GM23248 (cell line): ENCODE measurements around the gene MAP4K2. TPM values are rescaled to one million over a fixed set of nuclear protein-coding genes. Genes with fewer than 3 reads are reported as not detected.

Source experiments
- DNase-seq: peaks from one replicate; pipeline ENCODE4 v3.0.0-alpha.2; 2015
- H2AFZ ChIP-seq: fragments of 200-600 bp; sonication (generic); 2 replicates; pipeline ENCODE4 v1.6.1; 2016; ENCODE audit warnings: antibody characterized with exemption
- H3F3A ChIP-seq: fragments of 200-600 bp; sonication (generic); 2 replicates; pipeline ENCODE4 v1.6.1; 2016; ENCODE audit warnings: mild to moderate bottlenecking, antibody characterized with exemption, mixed run types; ENCODE audit not compliant: insufficient read depth
- H3K27ac ChIP-seq: fragments of 200-600 bp; sonication (generic); 2 replicates; pipeline ENCODE4 v1.5.1; 2016; ENCODE audit warnings: mild to moderate bottlenecking
- H3K27me3 ChIP-seq: fragments of 200-600 bp; sonication (generic); replicated peaks from 2 replicates; pipeline ENCODE4 v1.6.1; 2016; ENCODE audit warnings: mild to moderate bottlenecking; ENCODE audit not compliant: insufficient read depth
- H3K36me3 ChIP-seq: fragments of 200-600 bp; sonication (generic); 2 replicates; pipeline ENCODE4 v1.6.1; 2016; ENCODE audit warnings: low read depth, mild to moderate bottlenecking
- H3K4me1 ChIP-seq: fragments of 200-600 bp; sonication (generic); 2 replicates; pipeline ENCODE4 v1.6.1; 2016; ENCODE audit warnings: mild to moderate bottlenecking; ENCODE audit not compliant: insufficient read depth
- H3K4me2 ChIP-seq: fragments of 200-600 bp; sonication (generic); one replicate; pipeline ENCODE4 v1.6.1; 2016; ENCODE audit warnings: mild to moderate bottlenecking; ENCODE audit not compliant: unreplicated experiment
- H3K4me3 ChIP-seq: fragments of 200-600 bp; sonication (generic); 2 replicates; pipeline ENCODE4 v1.5.1; 2016; ENCODE audit warnings: mild to moderate bottlenecking
- H3K79me2 ChIP-seq: fragments of 200-600 bp; sonication (generic); 2 replicates; pipeline ENCODE4 v1.6.1; 2016; ENCODE audit warnings: mild to moderate bottlenecking; ENCODE audit not compliant: insufficient read depth
- H3K9ac ChIP-seq: fragments of 200-600 bp; sonication (generic); 2 replicates; pipeline ENCODE4 v1.6.1; 2016; ENCODE audit warnings: mild to moderate bottlenecking
- H3K9me2 ChIP-seq: fragments of 200-600 bp; sonication (generic); 2 replicates; pipeline ENCODE4 v1.6.1; 2016; ENCODE audit warnings: mixed run types, mild to moderate bottlenecking, moderate library complexity; ENCODE audit not compliant: insufficient read depth
- H3K9me3 ChIP-seq: fragments of 200-600 bp; sonication (generic); one replicate; pipeline ENCODE4 v1.6.1; 2017; ENCODE audit warnings: low read depth
- H4K20me1 ChIP-seq: fragments of 200-600 bp; sonication (generic); 2 replicates; pipeline ENCODE4 v1.6.0; 2016; ENCODE audit not compliant: insufficient read depth
- EZH2 ChIP-seq: fragments of 200-600 bp; sonication (generic); IDR thresholded peaks from 2 replicates; pipeline ENCODE4 v1.6.1; 2018; ENCODE audit warnings: antibody characterized with exemption, mild to moderate bottlenecking; ENCODE audit not compliant: insufficient read depth, poor library complexity, severe bottlenecking
- EZH2phosphoT487 ChIP-seq: fragments of 200-600 bp; sonication (generic); IDR thresholded peaks from 2 replicates; pipeline ENCODE4 v1.6.1; 2018; ENCODE audit warnings: antibody characterized with exemption, moderate library complexity, mild to moderate bottlenecking, low read depth; ENCODE audit not compliant: insufficient read depth
- WGBS, 2 experiments: methylation state at CpG; one replicate each; pipeline ENCODE4 v1.1.6; 2015 to 2017; ENCODE audit warnings: low lambda C conversion rate in 2 of 2, low coverage in 1 of 2; ENCODE audit errors: missing lambda C conversion rate in 2 of 2; 5-methylcytosine and 5-hydroxymethylcytosine counted together
- in situ Hi-C: fragments of 300-500 bp; cut with MboI; formaldehyde crosslinking; loops from 2 replicates; pipeline ENCODE4 v1.15.0; 2020
- polyA plus RNA-seq: library from polyadenylated mRNA; unstranded; fragments of >200 nt; fragmentation: Nextera tagmentation; extraction: Ambion mirVana; gene quantifications from 2 replicates; pipeline ENCODE4 v1.2.1, GENCODE V29; 2016
- total RNA-seq: library from RNA; depleted of rRNA; stranded (reverse); fragments of >200 nt; shearing (Covaris generic); gene quantifications from 2 replicates; pipeline ENCODE4 v1.2.3, GENCODE V29; 2014

Gene MAP4K2
- total and polyA plus RNA-seq, 2 experiments from 2014 or later, result 6.2 to 18.2 TPM

DNA sequence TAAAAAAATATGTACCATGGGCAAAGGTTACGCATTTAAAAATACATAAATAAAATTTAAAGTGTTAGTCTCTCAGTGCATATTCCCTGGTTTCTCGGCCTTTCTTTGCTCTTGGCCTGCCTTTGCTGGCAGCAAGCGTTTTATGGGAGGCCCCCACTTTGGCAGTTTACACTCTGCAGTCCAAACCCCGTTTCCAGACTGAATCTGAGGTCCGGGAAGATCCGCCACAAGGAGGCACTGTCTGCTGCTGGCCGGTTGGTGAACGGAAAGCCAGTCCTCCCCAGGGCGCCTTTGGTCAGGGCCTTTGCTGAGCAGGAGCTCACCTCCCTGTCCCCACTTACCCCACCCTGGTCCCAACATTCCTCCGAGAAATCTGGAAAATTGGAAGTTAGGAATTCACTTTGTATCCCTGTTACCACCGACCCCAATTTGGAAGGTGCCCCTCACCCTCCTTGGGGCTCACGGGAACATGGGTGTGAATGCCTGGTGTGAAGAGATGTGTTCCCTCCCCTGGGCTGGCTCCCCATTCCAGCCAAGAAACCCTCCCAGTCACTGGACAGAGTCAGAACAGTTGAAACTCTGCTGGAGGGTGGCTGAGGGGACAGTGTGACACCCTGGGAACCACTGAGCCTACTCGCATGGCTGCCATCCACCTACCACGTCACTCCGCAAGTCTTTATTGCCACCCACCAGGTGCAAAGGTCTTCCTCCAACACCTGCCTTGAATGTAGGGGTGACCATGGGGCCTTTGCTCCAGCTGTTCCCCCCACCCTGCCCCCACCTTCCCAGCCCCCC lies 15.3 kb downstream of the MAP4K2 start:
- TF ChIP-seq EZH2 (no peak), EZH2phosphoT487 (no peak)
- no peaks in the 10 kb centered on the region for H3K36me3 ChIP-seq
- WGBS, 2 experiments, result 45 to 48% methylated on average over 15 of the region's 15 CpGs
- H3K27me3 ChIP-seq, result no peaks in the 10 kb centered on the region
- no peaks in the 10 kb centered on the region for H3K9me3 ChIP-seq
- in situ Hi-C loops, result no loop called here
- no peak overlapping the region for H3K4me3 ChIP-seq
- H3K4me1 ChIP-seq, result no peaks in the 10 kb centered on the region
- H3K9me2 ChIP-seq, result no peaks in the 10 kb centered on the region
- H3K4me2 ChIP-seq, result no peak overlapping the region
- peak; percentile 76 for DNase-seq
- no peaks in the 10 kb centered on the region for H3K79me2 ChIP-seq
- no peaks in the 10 kb centered on the region for H4K20me1 ChIP-seq
- H2AFZ ChIP-seq, result no peak overlapping the region
- H3K9ac ChIP-seq, result no peak overlapping the region
- H3K27ac ChIP-seq, result no peak overlapping the region
- no peaks in the 10 kb centered on the region; the same call in 1 of the 2 replicates for H3F3A ChIP-seq

GRCh38 chr11:64786308-64786707 lies 16.7 kb downstream of the MAP4K2 start:
- DNase-seq, result no peak
- no peaks in the 10 kb centered on the region for H3K27me3 ChIP-seq
- no peak overlapping the region for H3K4me2 ChIP-seq
- no peaks in the 10 kb centered on the region for H3K79me2 ChIP-seq
- 93 to 98% methylated on average over 10 of the region's 10 CpGs for WGBS, 2 experiments
- no peaks in the 10 kb centered on the region for H3K4me1 ChIP-seq
- no peak for TF ChIP-seq EZH2phosphoT487
- TF ChIP-seq EZH2, result no peak
- H3K9me2 ChIP-seq, result no peaks in the 10 kb centered on the region
- no peaks in the 10 kb centered on the region for H3K9me3 ChIP-seq
- no peak overlapping the region for H3K9ac ChIP-seq
- no peak overlapping the region for H3K4me3 ChIP-seq
- in situ Hi-C loops, result no loop called here
- H4K20me1 ChIP-seq, result no peaks in the 10 kb centered on the region
- H2AFZ ChIP-seq, result no peak overlapping the region
- H3K36me3 ChIP-seq, result no peaks in the 10 kb centered on the region
- no peaks in the 10 kb centered on the region; the same call in 1 of the 2 replicates for H3F3A ChIP-seq
- no peak overlapping the region for H3K27ac ChIP-seq

- H3K4me1 ChIP-seq, result no peaks in the 10 kb centered on the region
- peaks cover 4% of the 10 kb centered on the region; the same call in 1 of the 2 replicates for H3F3A ChIP-seq
- H3K4me3 ChIP-seq, result no peak overlapping the region
- no peaks in the 10 kb centered on the region for H3K36me3 ChIP-seq
- H3K4me2 ChIP-seq, result no peak overlapping the region
- TF ChIP-seq EZH2 (no peak), EZH2phosphoT487 (no peak)
- H3K27ac ChIP-seq, result no peak overlapping the region
- WGBS, 2 experiments, result 83 to 85% methylated on average over 12 of the region's 12 CpGs
- no peaks in the 10 kb centered on the region for H3K79me2 ChIP-seq
- DNase-seq, result no peak
- in situ Hi-C loops, result no loop called here
- H3K9ac ChIP-seq, result no peak overlapping the region
- no peak overlapping the region for H2AFZ ChIP-seq
- no peaks in the 10 kb centered on the region for H3K9me3 ChIP-seq
- H3K27me3 ChIP-seq, result no peaks in the 10 kb centered on the region
- H4K20me1 ChIP-seq, result no peaks in the 10 kb centered on the region
- no peaks in the 10 kb centered on the region for H3K9me2 ChIP-seq
Observed at GRCh38 chr11:64784813-64785581, 18.0 kb downstream of the MAP4K2 start.

DNA sequence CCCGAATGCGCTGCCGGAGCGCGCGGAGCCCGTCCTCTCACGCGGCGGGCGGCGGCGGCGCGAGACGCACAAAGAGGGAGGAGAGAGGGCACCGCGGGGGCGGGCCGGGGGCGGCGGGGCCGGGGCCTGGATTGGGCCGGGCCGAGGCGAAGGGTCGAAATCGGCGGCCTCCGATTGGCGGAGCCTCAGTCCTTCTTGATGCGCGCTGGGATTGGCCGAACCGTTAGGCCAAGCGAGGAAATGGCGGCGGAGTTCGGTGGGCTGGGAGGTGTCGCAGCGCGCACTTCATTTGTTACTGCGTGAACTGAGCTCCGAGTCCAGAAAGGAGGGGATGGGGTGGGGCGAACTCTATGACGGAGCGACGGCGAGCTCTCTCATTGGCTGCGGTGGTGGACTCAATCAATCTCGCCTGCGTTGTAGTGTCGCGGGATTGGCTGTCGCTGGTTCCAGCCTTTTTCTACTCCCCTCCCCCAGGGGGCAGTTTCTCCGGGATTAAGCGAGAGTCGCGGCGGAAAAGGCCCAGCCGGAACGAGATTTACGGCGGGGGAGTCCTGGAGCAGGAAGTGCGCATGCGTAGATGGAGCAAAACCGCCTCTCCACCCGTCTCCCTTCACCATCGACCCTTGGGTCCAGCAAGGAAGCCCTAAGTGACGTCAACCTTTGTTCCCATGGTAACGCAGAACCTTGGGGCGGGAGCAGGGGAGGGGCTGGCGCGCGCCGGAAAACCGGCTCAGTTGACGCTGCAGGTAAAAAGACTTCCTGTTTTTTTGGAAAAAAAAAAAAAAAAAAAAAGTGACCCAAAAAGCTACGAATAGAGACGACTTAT lies 24.3 kb downstream of the MAP4K2 start, which contains the start of gene SF1:
Gene SF1 (minus strand): TSS at position 70 of the 826 bp plus-strand sequence. CDS start 150 bp downstream, outside the sequence.
- peak within 1 kb of the TSS; percentile 93 for H2AFZ ChIP-seq
- no peaks in the 10 kb centered on the region for H3K9me3 ChIP-seq
- peaks cover 29% of the 10 kb centered on the region; the same call in 1 of the 2 replicates for H4K20me1 ChIP-seq
- peak within 1 kb of the TSS; percentile 97 for H3K27ac ChIP-seq
- H3K36me3 ChIP-seq, result peaks cover 27% of the 10 kb centered on the region
- no peaks in the 10 kb centered on the region for H3K27me3 ChIP-seq
- in situ Hi-C loops, result no loop called here
- TF ChIP-seq EZH2phosphoT487 (no peak), EZH2 (no peak)
- H3K4me1 ChIP-seq, result peaks cover 18% of the 10 kb centered on the region
- H3K9ac ChIP-seq, result peak within 1 kb of the TSS; percentile 99
- DNase-seq, result peak; percentile 100
- peaks cover 38% of the 10 kb centered on the region for H3F3A ChIP-seq
- H3K4me3 ChIP-seq, result peak within 1 kb of the TSS; percentile 94
- no peaks in the 10 kb centered on the region for H3K9me2 ChIP-seq
- WGBS, 2 experiments, result 1% methylated on average over 57 to 68 of the region's 80 CpGs
- H3K79me2 ChIP-seq, result peaks cover 39% of the 10 kb centered on the region
- H3K4me2 ChIP-seq, result peak within 1 kb of the TSS; percentile 98
